Dendritic cell treated with granulocyte-macrophage colony-stimulating factor and Interleukin-4, amounts not matched to agents 40 ng/mL and 50 ng/mL, for 4 days (primary cell): ENCODE data around the gene TRMO.
"Not testable (repeated sequence)": the region's sequence is repeated elsewhere in the genome, so short reads cannot be mapped to it uniquely, and the experiment has no call there.

Experiments used
- H3K27ac Mint-ChIP-seq: one replicate; pipeline ENCODE4 v1.8.0; 2022; ENCODE audit warnings: mild to moderate bottlenecking, mixed read lengths
- H3K27me3 Mint-ChIP-seq: one replicate; pipeline ENCODE4 v1.8.0; 2022; ENCODE audit warnings: mild to moderate bottlenecking, mixed read lengths
- H3K36me3 Mint-ChIP-seq: one replicate; pipeline ENCODE4 v1.8.0; 2022; ENCODE audit warnings: low read depth, mixed read lengths
- H3K4me1 Mint-ChIP-seq: one replicate; pipeline ENCODE4 v1.8.0; 2022; ENCODE audit warnings: low read depth, mixed read lengths
- H3K4me3 Mint-ChIP-seq: one replicate; pipeline ENCODE4 v1.8.0; 2022; ENCODE audit warnings: mild to moderate bottlenecking, moderate library complexity, mixed read lengths
- H3K9me3 Mint-ChIP-seq: one replicate; pipeline ENCODE4 v1.8.0; 2022; ENCODE audit warnings: mixed read lengths
- intact Hi-C: fragments of 100-400 bp; cut with micrococcal nuclease; formaldehyde crosslinking; loops from one replicate; pipeline ENCODE4 v1.15.0; 2022

TRMO gene

DNA sequence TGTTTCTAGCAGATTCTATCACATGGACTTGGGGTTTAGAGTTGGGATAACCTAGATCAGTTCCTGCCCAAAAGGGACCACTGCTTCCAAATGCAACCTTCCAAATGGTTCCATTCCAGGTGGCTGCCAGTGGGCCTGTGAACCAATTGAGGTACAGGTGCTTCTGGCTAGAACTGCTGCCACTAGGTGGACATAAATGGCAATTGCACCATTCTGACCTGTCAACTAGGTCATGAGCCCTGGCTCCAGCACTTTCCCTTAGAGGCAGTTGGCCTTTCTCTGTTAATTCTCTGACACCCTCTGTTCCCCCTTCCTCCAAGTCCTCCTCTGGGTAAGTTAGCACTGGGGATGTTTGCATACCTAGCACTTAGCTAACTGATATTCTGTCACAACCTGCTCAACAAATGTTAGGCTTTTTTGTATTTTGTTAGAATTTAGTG is 32.3 kb upstream of the TRMO start:
- no peaks in the 10 kb centered on the region for H3K36me3 Mint-ChIP-seq
- intact Hi-C loops = no loop called here
- no peaks in the 10 kb centered on the region for H3K27me3 Mint-ChIP-seq
- H3K9me3 Mint-ChIP-seq = no peaks in the 10 kb centered on the region
- H3K4me1 Mint-ChIP-seq = peaks cover 5% of the 10 kb centered on the region
- no peak overlapping the region for H3K27ac Mint-ChIP-seq
- no peak overlapping the region for H3K4me3 Mint-ChIP-seq

DNA sequence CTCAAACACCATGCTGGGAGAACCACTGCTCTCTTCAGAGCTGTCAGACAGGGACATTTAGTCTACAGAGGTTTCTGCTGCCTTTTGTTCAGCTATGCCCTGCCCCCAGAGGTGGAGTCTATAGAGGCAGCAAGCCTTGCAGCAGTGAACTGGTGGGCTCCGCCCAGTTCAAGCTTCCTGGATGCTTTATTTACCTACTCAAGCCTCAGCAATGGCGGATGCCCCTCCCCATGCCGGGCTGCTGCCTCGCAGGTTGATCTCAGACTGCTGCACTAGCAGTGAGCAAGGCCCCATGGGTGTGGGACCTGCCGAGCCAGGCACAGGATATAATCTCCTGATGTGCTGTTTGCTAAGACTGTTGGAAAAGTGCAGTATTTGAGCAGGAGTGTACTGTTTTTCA is 28.6 kb upstream of the TRMO start:
- H3K9me3 Mint-ChIP-seq, intact Hi-C loops, H3K27me3 Mint-ChIP-seq, H3K27ac Mint-ChIP-seq, H3K4me1 Mint-ChIP-seq, H3K4me3 Mint-ChIP-seq, H3K36me3 Mint-ChIP-seq: not testable (repeated sequence)

DNA sequence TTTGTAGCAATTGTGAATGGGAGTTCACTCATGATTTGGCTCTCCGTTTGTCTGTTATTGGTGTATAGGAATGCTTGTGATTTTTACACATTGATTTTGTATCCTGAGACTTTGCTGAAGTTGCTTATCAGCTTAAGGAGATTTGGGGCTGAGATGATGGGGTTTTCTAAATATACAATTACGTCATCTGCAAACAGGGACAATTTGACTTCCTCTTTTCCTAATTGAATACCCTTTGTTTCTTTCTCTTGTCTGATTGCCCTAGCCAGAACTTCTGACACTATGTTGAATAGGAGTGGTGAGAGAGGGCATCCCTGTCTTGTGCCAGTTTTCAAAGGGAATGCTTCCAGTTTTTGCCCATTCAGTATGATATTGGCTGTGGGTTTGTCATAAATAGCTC is 24.8 kb upstream of the TRMO start:
- H3K27ac Mint-ChIP-seq, H3K36me3 Mint-ChIP-seq, intact Hi-C loops, H3K27me3 Mint-ChIP-seq, H3K4me1 Mint-ChIP-seq, H3K9me3 Mint-ChIP-seq, H3K4me3 Mint-ChIP-seq: not testable (repeated sequence)

DNA sequence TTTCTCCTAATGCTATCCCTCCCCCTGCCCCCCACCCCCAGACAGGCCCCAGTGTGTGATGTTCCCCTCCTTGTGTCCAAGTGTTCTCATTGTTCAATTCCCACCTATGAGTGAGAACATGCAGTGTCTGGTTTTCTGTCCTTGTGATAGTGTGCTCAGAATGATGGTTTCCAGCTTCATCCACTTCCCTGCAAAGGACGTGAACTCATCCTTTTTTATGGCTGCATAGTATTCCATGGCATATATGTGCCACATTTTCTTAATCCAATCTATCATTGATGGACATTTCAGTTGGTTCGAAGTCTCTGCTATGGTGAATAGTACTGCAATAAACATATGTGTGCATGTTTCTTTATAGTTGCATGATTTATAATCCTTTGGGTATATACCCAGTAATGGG is 23.2 kb upstream of the TRMO start:
- H3K4me3 Mint-ChIP-seq, H3K4me1 Mint-ChIP-seq, H3K27ac Mint-ChIP-seq, H3K9me3 Mint-ChIP-seq, H3K27me3 Mint-ChIP-seq, intact Hi-C loops, H3K36me3 Mint-ChIP-seq: not testable (repeated sequence)

DNA sequence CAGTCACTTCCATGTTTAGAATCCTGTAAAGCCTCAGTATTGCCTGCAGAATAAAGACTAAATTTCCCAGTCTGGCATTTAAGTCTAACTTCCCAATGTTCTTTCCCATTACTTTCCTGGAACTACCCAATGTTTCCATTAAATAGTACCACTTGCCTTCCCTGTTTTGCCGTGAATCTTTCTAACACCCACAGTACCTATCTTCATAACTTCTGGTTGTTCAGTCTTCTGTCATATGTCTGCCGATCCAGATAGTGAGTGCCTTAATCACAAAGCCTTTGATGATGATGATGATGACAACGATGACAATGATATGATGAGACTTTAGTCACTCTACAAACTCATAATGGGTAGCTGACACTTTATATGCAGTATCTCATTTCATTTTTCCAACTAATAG is 22.3 kb upstream of the TRMO start:
- H3K4me1 Mint-ChIP-seq = no peaks in the 10 kb centered on the region
- no peak overlapping the region for H3K4me3 Mint-ChIP-seq
- no peaks in the 10 kb centered on the region for H3K36me3 Mint-ChIP-seq
- H3K9me3 Mint-ChIP-seq = no peaks in the 10 kb centered on the region
- H3K27ac Mint-ChIP-seq = no peak overlapping the region
- H3K27me3 Mint-ChIP-seq = peaks cover 5% of the 10 kb centered on the region
- intact Hi-C loops = no loop called here

DNA sequence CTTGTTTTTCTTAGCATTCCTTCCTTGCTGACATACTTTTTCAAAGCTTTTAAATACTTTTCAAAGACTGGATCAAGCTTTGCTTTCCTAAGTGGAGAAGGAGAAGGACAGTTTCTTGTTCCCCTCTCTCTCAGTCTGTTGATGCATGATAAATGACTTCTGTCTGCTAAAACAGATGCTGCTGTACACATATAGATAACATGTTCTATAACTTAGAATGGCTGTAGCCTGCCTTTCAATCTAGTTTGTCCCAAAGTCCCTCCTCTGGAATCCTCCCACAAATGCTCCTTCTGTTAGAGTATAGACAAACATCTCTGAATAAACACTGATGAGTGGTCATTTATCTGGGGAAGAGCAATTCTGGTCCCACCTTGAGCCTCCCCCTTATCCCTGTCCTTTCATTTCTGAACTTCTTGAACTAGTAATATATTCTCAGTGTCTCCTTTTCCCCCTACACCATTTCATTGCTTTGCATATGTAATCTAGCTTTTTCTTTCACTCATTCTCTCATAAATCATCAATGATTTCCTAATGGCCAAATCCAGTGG is 21.1 kb upstream of the TRMO start:
- intact Hi-C loops = no loop called here
- Mint-ChIP-seq H3K27ac (no peak overlapping the region), H3K27me3 (peaks cover 5% of the 10 kb centered on the region), H3K9me3 (no peaks in the 10 kb centered on the region), H3K36me3 (no peaks in the 10 kb centered on the region), H3K4me1 (no peaks in the 10 kb centered on the region), H3K4me3 (no peak overlapping the region)

DNA sequence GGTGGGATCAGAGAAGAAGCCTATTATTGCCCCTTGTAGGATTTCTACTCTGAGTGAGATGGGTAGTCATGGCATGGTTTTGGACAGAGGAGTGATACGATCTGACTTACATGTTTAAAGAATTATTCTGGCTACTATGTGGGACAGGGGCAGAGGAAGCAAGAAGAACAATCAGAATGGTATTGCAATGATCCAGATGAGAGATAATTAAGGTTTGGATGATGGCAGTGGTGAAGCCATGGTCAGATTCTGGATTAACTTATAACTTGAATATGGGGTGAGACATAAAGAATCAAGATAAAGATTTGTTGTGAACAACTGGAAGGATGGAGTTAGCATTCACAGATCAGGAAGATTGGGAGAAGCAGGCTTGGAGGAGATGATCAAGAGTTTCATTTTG is 19.0 kb upstream of the TRMO start:
- H3K36me3 Mint-ChIP-seq = no peaks in the 10 kb centered on the region
- no peak overlapping the region for H3K27ac Mint-ChIP-seq
- no peaks in the 10 kb centered on the region for H3K4me1 Mint-ChIP-seq
- intact Hi-C loops = no loop called here
- no peaks in the 10 kb centered on the region for H3K9me3 Mint-ChIP-seq
- H3K4me3 Mint-ChIP-seq = no peak overlapping the region
- H3K27me3 Mint-ChIP-seq = peaks cover 3% of the 10 kb centered on the region

DNA sequence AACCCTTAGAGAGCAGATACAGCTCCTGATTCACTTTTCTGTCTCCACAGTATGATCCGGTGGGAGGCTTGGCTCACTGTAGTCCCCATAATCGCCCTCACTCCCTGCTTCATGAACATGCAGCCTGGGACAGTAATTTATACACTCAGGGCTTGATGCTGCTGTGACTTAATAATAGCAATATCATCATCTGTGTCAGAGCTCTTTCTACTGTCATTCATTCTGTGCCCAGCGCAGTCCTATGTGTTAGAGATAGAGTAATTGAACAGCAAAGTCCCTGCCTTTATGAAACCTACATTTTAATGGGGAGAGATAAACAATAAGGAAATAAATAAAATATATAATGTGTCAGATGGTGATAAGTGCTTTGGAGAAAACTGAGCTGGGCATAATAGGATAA is 18.4 kb upstream of the TRMO start:
- intact Hi-C loops = no loop called here
- Mint-ChIP-seq H3K27me3 (peaks cover 3% of the 10 kb centered on the region), H3K4me1 (no peaks in the 10 kb centered on the region), H3K4me3 (no peak overlapping the region), H3K36me3 (no peaks in the 10 kb centered on the region), H3K9me3 (no peaks in the 10 kb centered on the region), H3K27ac (no peak overlapping the region)

DNA sequence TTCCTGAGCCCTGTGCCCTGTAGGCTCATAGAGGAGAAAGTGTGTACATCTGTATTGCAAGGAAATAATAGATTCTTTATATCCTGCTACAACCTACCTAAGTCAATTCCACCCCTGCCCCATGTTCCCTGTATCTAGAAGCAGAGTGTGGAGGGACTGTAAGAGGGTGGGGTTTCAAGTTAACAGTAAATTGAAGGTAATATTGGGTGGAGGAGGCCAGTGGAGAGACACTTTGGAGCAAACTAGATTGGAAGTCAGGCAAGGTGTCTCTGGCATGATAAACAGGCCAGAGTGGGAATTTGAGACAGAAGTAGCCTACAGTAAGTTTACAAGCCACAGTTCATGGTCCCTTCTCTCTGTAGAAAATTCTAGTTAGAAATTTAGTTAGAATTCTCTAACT is 17.9 kb upstream of the TRMO start:
- no peaks in the 10 kb centered on the region for H3K9me3 Mint-ChIP-seq
- no peaks in the 10 kb centered on the region for H3K36me3 Mint-ChIP-seq
- no peaks in the 10 kb centered on the region for H3K4me1 Mint-ChIP-seq
- no peak overlapping the region for H3K27ac Mint-ChIP-seq
- peaks cover 5% of the 10 kb centered on the region for H3K27me3 Mint-ChIP-seq
- intact Hi-C loops = no loop called here
- H3K4me3 Mint-ChIP-seq = no peak overlapping the region

DNA sequence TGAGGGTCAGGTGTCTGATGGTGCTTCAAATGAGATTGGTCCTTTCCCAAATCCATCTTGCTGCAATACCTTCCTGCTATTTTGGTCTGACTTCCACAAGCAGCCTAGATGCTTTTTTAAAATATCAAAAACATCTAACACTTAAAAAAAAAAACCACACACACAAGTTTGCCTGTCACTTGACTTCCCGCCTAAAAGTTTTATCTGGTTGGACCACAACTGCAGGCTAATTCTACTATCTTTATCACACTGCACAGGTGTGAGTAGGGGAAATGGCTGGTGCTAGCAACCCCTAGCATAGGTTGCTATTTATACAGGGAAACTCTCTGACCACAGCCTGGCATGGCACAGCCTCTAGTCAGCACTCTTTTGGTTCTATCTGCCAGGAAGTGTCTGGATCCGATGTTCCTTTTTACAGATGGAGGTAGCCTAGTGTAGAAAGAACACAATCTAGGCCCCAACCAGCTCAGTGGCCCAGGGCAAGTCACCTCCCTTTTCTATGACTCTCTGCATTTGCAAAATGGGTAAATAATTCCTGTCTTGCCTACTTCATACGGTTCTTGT is 15.9 kb upstream of the TRMO start, which contains the start of gene HEMGN:
Gene HEMGN, minus strand, starts transcription at position 92 of the 564 bp plus-strand sequence. Its CDS starts 36 bp downstream, at position 56.
- no peaks in the 10 kb centered on the region for H3K4me1 Mint-ChIP-seq
- intact Hi-C loops = no loop called here
- no peak within 1 kb of the TSS for H3K27ac Mint-ChIP-seq
- peaks cover 8% of the 10 kb centered on the region for H3K27me3 Mint-ChIP-seq
- H3K36me3 Mint-ChIP-seq = no peaks in the 10 kb centered on the region
- no peaks in the 10 kb centered on the region for H3K9me3 Mint-ChIP-seq
- H3K4me3 Mint-ChIP-seq = no peak within 1 kb of the TSS

DNA sequence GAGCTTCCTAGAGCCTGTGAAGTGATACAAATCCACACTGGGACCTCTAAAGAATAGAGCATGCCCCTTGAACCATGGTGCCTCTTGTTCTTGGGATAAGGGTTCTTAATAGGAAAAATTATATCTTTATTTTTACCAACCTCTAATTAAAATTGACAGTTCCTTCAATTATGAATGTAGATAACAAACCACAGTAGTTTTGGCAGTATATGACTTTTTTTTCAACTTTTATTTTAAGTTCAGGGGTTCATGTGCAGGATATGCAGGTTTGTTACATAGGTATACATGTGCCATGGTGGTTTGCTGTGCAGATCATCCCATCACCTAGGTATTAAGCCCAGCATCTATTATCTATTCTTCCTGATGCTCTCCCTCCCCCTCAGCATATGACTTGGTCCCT is 14.7 kb upstream of the TRMO start:
- Mint-ChIP-seq H3K36me3 (no peaks in the 10 kb centered on the region), H3K9me3 (no peaks in the 10 kb centered on the region), H3K27me3 (peaks cover 8% of the 10 kb centered on the region), H3K4me1 (no peaks in the 10 kb centered on the region), H3K4me3 (no peak overlapping the region), H3K27ac (no peak overlapping the region)
- intact Hi-C loops = no loop called here

DNA sequence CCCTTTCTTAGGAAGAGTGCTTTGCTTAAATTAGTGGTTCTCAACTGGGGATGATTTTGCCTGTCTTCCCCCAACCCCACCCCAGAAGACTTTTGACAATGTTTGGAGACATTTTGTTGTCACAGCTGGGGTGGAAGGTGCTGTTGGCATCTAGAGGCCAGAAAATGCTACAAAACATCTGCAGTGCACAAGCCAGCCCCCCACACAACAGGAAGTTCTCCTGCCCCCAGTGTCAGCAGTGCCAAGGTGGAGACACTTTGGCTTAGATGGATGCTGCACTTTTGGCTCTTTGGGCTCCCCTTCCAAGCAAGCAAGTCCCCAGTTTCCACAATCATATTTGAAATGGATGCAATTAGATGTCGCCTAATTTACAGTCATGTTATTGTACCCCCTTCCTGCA is 13.0 kb upstream of the TRMO start:
- Mint-ChIP-seq H3K9me3 (no peaks in the 10 kb centered on the region), H3K27ac (no peak overlapping the region), H3K36me3 (no peaks in the 10 kb centered on the region), H3K4me3 (no peak overlapping the region), H3K27me3 (peaks cover 5% of the 10 kb centered on the region), H3K4me1 (no peaks in the 10 kb centered on the region)
- intact Hi-C loops = no loop called here

DNA sequence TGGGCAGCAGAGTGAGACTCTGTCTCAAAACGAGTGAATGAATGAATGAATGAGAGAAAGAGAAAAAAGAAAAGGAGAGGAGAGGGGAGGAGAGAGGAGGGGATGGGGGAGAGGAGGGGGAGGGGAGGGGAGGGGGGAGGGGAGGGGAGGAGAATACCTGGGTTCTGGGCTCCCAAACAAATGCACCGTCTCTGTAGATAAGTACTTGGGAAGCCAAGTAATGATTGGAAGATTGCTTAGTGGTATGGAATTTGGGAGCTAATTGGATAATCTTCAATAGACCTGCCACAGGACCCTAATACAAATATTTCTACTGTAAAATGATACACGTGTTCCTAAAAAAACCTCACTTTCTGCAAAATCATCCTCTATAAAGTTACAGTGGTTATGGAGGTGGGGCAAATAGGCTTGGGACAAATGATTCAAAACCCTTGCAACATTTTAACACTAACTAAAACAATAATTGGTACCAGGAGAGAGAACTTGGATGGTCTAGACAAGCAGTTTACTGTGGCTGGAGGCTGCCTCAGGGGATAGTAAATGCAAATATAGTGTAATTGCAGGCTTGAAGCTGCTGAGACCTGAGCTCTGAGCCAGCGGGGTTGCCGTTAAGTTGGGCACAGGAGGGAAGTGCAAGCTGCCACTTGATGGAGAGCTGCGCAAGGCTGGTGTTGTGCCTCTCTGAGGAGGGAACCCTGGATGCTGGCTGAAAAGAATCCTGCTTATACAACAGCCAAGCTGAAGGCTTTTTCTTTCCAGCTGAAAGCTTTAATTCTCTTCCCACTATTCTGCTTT is 12.2 kb upstream of the TRMO start:
- no peaks in the 10 kb centered on the region for H3K9me3 Mint-ChIP-seq
- intact Hi-C loops = no loop called here
- H3K4me3 Mint-ChIP-seq = no peak overlapping the region
- peaks cover 5% of the 10 kb centered on the region for H3K27me3 Mint-ChIP-seq
- no peaks in the 10 kb centered on the region for H3K36me3 Mint-ChIP-seq
- H3K27ac Mint-ChIP-seq = no peak overlapping the region
- no peaks in the 10 kb centered on the region for H3K4me1 Mint-ChIP-seq

DNA sequence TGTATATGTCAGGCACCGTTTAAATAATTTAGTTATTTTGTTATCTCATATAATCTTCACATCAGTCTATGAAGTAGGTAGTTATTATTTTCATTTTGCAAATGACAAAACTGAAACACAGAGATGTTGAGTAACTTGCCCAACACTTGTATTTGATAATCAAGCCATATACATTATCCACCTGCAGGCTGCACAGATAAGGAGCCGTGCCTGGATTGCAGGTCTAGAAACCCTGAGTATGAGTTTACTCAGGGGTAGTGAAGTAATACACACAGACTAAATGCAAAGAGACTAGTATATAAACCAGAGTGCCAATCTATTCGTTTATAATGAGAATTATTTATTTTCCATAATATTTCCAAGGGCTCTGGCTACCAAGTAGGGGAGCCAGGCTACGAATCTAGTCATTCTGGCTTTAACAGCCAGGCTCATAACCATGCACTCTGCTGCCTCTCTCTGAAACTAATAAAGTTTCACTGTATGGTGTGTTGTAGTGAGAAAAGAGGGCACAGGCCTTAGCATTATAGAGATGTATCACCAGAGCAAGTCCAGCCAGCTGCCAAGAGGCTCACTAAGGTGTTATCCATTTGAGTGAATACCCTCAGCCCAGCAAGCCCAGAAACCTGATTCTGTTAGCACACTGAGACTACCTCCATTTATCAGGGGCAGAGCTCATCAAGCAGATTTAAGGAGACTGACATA is 11.1 kb upstream of the TRMO start:
- Mint-ChIP-seq H3K36me3 (no peaks in the 10 kb centered on the region), H3K27me3 (peaks cover 5% of the 10 kb centered on the region), H3K4me3 (no peak overlapping the region), H3K27ac (no peak overlapping the region), H3K4me1 (no peaks in the 10 kb centered on the region), H3K9me3 (no peaks in the 10 kb centered on the region)
- intact Hi-C loops = no loop called here
